Measurements from ENCODE around the gene PSME3IP1.

Gene PSME3IP1

DNA sequence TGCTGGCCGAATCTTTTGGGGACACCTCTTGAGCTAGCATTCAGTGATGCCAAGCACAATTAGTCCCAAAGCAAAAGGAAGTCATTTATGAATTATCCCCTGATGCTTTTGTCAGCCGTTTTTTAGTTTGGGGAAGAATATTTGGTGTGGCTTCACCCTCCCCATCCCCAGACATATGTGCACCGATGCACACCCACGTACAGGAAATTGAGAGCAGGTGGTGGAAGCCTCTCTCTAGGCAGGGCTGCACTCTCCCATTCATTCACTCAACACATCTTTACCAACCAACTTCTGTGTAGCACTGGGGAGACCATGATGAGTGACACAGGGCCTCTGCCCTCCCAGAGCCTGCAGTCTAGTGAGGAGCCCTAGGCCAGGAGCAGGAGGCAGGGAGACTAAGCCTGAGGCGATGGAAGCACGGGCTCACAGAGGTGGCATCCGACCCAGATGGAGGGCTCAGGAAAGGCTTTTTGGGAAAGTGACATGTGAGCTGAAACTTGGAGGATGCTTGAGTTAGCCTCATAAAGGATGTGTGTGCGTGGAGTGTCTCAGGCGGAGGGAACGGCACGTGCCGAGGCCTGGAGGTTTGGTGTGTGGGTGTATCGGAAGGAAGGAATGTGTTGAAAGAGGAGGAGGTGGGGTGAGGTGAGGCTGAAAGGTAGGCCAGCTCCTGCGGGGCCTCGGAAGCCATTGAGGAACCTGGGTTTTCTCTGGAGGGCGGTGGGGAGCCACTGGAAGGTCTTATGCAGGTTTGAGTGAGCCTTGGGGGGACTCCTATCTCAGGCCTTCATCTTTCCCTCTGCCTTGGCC lies 43.8 kb downstream of the PSME3IP1 start:
- H3K36me3 ChIP-seq (ENCODE audit: control insufficient read depth, insufficient read depth, low read length), result no peaks in the 10 kb centered on the region
- no peak overlapping the region for H3K27ac ChIP-seq (ENCODE audit: low read depth, low read length)
- H3K27me3 ChIP-seq (ENCODE audit: control insufficient read depth, insufficient read depth, low read length), result no peaks in the 10 kb centered on the region
- no peak overlapping the region for H3K9ac ChIP-seq (ENCODE audit: low read depth, low read length)
- H3K4me3 ChIP-seq (ENCODE audit: low read depth, low read length), result no peak overlapping the region
- no peaks in the 10 kb centered on the region for H3K9me3 ChIP-seq (ENCODE audit: control insufficient read depth, insufficient read depth, low read length)
- H3K4me1 ChIP-seq (ENCODE audit: control insufficient read depth, insufficient read depth, low read length), result peaks cover 6% of the 10 kb centered on the region; the same call in 1 of the 2 replicates

DNA sequence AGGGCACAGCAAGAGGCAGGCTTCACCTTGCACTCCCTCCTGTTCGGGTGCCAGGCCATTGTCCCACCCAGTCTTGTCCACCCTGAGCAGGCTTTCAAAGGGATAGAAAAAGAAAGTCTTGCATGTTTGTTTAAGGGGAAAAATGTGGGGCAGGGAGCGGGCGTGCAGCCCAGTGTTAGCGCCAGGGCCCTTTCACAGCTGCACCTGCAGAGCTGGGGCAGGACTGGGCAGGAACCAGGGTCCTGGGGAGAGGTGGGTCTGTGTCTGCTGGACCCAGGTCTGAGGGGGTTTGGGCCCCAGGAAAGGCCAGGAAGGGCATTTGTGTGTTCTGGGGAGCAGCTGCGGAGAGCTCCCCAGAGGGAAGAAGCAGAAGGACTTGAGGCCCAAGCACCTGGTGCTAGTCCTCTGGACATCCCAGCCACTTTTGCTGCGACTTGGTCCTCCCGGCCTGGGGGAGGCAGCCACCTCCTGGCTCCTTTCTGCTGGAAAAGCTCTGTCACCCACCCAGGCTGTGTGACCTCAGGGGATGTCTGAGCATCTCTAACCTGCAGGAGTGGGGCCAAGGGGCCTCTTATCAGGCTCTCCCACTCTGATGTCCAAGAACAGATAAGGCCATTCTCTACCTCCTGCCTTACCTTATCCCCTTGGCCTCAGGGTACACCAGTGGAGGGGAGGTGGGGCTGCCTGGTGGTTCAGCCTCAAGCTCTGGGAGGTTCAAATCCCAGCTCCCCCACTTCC lies 44.7 kb downstream of the PSME3IP1 start:
- Histone ChIP-seq H3K4me1 (ENCODE audit: control insufficient read depth, insufficient read depth, low read length) (no peaks in the 10 kb centered on the region), H3K4me3 (ENCODE audit: low read depth, low read length) (no peak overlapping the region), H3K9me3 (ENCODE audit: control insufficient read depth, insufficient read depth, low read length) (no peaks in the 10 kb centered on the region), H3K36me3 (ENCODE audit: control insufficient read depth, insufficient read depth, low read length) (no peaks in the 10 kb centered on the region), H3K27ac (ENCODE audit: low read depth, low read length) (no peak overlapping the region), H3K9ac (ENCODE audit: low read depth, low read length) (no peak overlapping the region), H3K27me3 (ENCODE audit: control insufficient read depth, insufficient read depth, low read length) (no peaks in the 10 kb centered on the region)

DNA sequence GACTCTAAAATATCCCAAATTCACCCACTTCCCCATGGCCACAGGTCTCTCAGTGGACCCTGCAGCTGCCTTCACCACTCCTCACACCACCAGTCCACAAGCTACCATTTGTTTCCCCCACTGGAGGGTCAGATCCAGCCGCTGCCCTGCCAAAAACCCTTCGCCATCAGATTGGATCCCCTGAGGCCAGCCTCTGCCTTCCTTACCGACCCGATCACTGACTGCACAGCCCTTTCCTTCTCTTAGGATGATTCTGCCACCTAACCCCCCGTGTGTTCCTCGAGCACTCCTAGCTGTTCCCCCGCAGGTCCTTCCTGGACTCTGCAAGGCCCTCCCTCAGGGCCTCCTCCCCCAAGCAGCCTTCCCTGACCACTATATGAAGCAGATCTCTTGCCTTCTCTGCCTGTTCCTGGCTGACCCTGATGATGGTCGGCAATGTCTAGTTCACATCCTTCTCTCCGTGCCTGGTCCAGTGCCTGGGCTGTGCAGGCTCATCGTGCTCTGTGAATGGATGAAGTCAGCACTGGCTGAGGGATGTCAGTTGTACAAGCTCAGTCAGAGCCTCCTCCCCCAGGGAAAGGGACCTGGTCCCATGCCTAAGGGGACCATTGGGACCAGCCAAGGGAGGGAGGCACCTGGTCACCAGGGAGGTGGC lies 47.4 kb downstream of the PSME3IP1 start:
- H3K9ac ChIP-seq (ENCODE audit: low read depth, low read length), result no peak overlapping the region
- H3K27ac ChIP-seq (ENCODE audit: low read depth, low read length), result no peak overlapping the region
- H3K36me3 ChIP-seq (ENCODE audit: control insufficient read depth, insufficient read depth, low read length), result no peaks in the 10 kb centered on the region
- no peaks in the 10 kb centered on the region for H3K27me3 ChIP-seq (ENCODE audit: control insufficient read depth, insufficient read depth, low read length)
- no peaks in the 10 kb centered on the region for H3K9me3 ChIP-seq (ENCODE audit: control insufficient read depth, insufficient read depth, low read length)
- peaks cover 4% of the 10 kb centered on the region; the same call in 1 of the 2 replicates for H3K4me1 ChIP-seq (ENCODE audit: control insufficient read depth, insufficient read depth, low read length)
- no peak overlapping the region for H3K4me3 ChIP-seq (ENCODE audit: low read depth, low read length)

DNA sequence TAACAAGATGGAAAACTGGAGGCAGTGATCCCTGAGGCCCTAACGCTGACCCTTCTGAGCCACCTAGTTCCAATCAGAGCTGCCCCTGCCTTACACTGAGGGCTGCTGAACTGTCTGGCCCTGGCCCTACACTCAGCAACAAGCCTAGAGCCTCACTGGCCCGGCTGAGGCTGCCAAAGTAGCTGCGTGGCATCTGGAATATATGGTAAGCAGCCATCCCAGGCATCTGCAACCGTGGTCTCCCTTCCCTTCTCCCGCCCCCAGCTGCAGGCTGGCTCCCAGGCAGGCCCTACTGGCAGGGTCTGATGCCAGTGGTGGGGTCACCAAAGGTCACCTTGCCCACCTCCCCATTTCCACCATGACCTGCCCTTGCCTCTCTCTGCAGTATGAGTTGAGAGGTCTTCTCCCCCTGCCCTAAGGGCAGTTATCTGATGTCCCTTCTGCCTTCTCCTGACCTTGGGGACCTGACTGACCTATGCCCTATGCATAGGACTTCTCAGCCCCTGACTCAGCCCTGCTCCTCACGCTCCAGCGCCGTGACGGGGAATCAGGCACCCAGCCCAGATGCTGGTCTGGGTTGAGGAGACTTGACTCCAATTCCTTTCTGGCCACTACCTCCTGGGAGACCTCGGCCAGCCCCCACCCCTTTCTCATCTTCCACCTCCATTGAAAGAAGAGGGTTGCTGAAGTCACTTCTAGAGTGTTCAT lies 48.1 kb downstream of the PSME3IP1 start:
- Histone ChIP-seq H3K27me3 (ENCODE audit: control insufficient read depth, insufficient read depth, low read length) (no peaks in the 10 kb centered on the region), H3K4me3 (ENCODE audit: low read depth, low read length) (no peak overlapping the region), H3K27ac (ENCODE audit: low read depth, low read length) (no peak overlapping the region), H3K36me3 (ENCODE audit: control insufficient read depth, insufficient read depth, low read length) (no peaks in the 10 kb centered on the region), H3K9me3 (ENCODE audit: control insufficient read depth, insufficient read depth, low read length) (no peaks in the 10 kb centered on the region), H3K4me1 (ENCODE audit: control insufficient read depth, insufficient read depth, low read length) (peaks cover 4% of the 10 kb centered on the region; the same call in 1 of the 2 replicates), H3K9ac (ENCODE audit: low read depth, low read length) (no peak overlapping the region)

DNA sequence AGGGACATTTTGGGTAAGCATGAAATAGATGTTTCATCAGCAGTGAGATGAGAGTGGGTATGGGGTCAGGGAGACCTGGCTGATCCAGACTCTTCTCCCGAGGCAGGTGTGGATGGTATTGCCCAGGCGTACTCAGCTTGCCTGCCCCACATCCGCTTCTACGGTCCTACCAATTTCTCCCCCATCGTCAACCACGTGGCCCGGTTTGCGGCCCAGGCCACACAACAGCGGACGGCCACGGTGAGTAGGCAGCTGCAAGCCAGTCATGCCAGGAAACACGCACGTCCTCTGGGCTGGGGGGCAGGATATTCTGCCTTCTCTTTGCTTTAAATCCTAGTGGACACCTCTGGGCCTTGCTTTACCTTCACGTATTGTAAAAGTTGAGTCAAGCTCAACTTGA lies 48.8 kb downstream of the PSME3IP1 start:
- Histone ChIP-seq H3K9ac (ENCODE audit: low read depth, low read length) (no peak overlapping the region), H3K4me3 (ENCODE audit: low read depth, low read length) (no peak overlapping the region), H3K36me3 (ENCODE audit: control insufficient read depth, insufficient read depth, low read length) (no peaks in the 10 kb centered on the region), H3K4me1 (ENCODE audit: control insufficient read depth, insufficient read depth, low read length) (peaks cover 4% of the 10 kb centered on the region; the same call in 1 of the 2 replicates), H3K27me3 (ENCODE audit: control insufficient read depth, insufficient read depth, low read length) (no peaks in the 10 kb centered on the region), H3K9me3 (ENCODE audit: control insufficient read depth, insufficient read depth, low read length) (no peaks in the 10 kb centered on the region), H3K27ac (ENCODE audit: low read depth, low read length) (no peak overlapping the region)

GRCh38 chr16:57134982-57135381 lies 50.9 kb downstream of the PSME3IP1 start:
- Histone ChIP-seq H3K9me3 (ENCODE audit: control insufficient read depth, insufficient read depth, low read length) (no peaks in the 10 kb centered on the region), H3K4me3 (ENCODE audit: low read depth, low read length) (no peak overlapping the region), H3K4me1 (ENCODE audit: control insufficient read depth, insufficient read depth, low read length) (peaks cover 4% of the 10 kb centered on the region; the same call in 1 of the 2 replicates), H3K36me3 (ENCODE audit: control insufficient read depth, insufficient read depth, low read length) (no peaks in the 10 kb centered on the region), H3K27ac (ENCODE audit: low read depth, low read length) (no peak overlapping the region), H3K27me3 (ENCODE audit: control insufficient read depth, insufficient read depth, low read length) (no peaks in the 10 kb centered on the region), H3K9ac (ENCODE audit: low read depth, low read length) (no peak overlapping the region; the same call in 1 of the 2 replicates)

GRCh38 chr16:57133886-57134285 lies 52.0 kb downstream of the PSME3IP1 start:
- no peak overlapping the region for H3K4me3 ChIP-seq (ENCODE audit: low read depth, low read length)
- no peak overlapping the region for H3K9ac ChIP-seq (ENCODE audit: low read depth, low read length)
- H3K4me1 ChIP-seq (ENCODE audit: control insufficient read depth, insufficient read depth, low read length), result peaks cover 4% of the 10 kb centered on the region; the same call in 1 of the 2 replicates
- no peak overlapping the region for H3K27ac ChIP-seq (ENCODE audit: low read depth, low read length)
- no peaks in the 10 kb centered on the region for H3K9me3 ChIP-seq (ENCODE audit: control insufficient read depth, insufficient read depth, low read length)
- no peaks in the 10 kb centered on the region for H3K36me3 ChIP-seq (ENCODE audit: control insufficient read depth, insufficient read depth, low read length)
- H3K27me3 ChIP-seq (ENCODE audit: control insufficient read depth, insufficient read depth, low read length), result no peaks in the 10 kb centered on the region

DNA sequence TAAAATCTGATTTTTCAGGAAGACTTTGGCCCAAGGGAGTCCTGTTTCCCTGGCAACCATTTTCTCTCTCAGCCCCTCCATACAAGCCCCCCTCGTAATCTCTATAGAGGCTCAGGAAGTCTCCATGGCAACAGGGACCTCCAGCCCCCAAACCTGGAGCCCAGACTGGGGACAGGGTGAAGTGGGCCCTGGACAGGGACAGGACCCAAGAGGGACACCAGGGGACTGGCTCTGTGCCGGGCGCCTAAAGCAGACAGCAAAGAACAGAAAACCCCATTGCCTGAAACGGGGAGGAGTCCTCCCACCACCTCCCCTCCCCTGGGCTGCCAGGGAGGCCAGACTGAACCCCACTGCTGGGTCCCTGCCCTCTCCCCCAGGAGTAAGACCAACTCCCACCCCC lies 52.8 kb downstream of the PSME3IP1 start:
- Histone ChIP-seq H3K36me3 (ENCODE audit: control insufficient read depth, insufficient read depth, low read length) (no peaks in the 10 kb centered on the region), H3K4me1 (ENCODE audit: control insufficient read depth, insufficient read depth, low read length) (peaks cover 4% of the 10 kb centered on the region; the same call in 1 of the 2 replicates), H3K9me3 (ENCODE audit: control insufficient read depth, insufficient read depth, low read length) (no peaks in the 10 kb centered on the region), H3K9ac (ENCODE audit: low read depth, low read length) (no peak overlapping the region), H3K27me3 (ENCODE audit: control insufficient read depth, insufficient read depth, low read length) (no peaks in the 10 kb centered on the region), H3K27ac (ENCODE audit: low read depth, low read length) (no peak overlapping the region), H3K4me3 (ENCODE audit: low read depth, low read length) (no peak overlapping the region)

DNA sequence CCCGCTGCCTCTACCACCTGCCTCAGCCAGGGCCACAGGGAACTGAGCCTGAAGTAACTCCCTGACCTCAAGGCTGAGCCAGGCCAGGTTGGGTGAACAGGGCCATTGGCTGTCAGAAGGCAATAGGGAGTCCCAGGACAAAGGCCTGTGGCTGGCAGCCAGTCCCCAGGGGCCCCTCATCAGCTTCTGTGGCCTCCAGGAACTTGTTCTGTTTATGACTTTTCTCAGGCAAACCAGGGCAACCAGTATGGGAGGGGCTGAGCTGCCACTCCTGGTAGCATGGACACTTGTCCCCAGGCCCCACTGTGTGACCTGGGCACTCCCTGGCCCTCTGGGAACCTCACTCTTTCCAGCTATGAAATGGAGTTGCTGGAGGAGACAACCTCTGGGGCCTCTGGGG lies 53.4 kb downstream of the PSME3IP1 start:
- H3K36me3 ChIP-seq (ENCODE audit: control insufficient read depth, insufficient read depth, low read length), result no peaks in the 10 kb centered on the region
- H3K4me1 ChIP-seq (ENCODE audit: control insufficient read depth, insufficient read depth, low read length), result peaks cover 4% of the 10 kb centered on the region; the same call in 1 of the 2 replicates
- no peak overlapping the region for H3K27ac ChIP-seq (ENCODE audit: low read depth, low read length)
- H3K9ac ChIP-seq (ENCODE audit: low read depth, low read length), result no peak overlapping the region
- no peaks in the 10 kb centered on the region for H3K27me3 ChIP-seq (ENCODE audit: control insufficient read depth, insufficient read depth, low read length)
- no peak overlapping the region for H3K4me3 ChIP-seq (ENCODE audit: low read depth, low read length)
- no peaks in the 10 kb centered on the region for H3K9me3 ChIP-seq (ENCODE audit: control insufficient read depth, insufficient read depth, low read length)

GRCh38 chr16:57131351-57131970 lies 54.4 kb downstream of the PSME3IP1 start:
- Histone ChIP-seq H3K9me3 (ENCODE audit: control insufficient read depth, insufficient read depth, low read length) (no peaks in the 10 kb centered on the region), H3K27me3 (ENCODE audit: control insufficient read depth, insufficient read depth, low read length) (no peaks in the 10 kb centered on the region), H3K4me1 (ENCODE audit: control insufficient read depth, insufficient read depth, low read length) (peaks cover 4% of the 10 kb centered on the region; the same call in 1 of the 2 replicates), H3K4me3 (ENCODE audit: low read depth, low read length) (no peak overlapping the region), H3K27ac (ENCODE audit: low read depth, low read length) (no peak overlapping the region), H3K36me3 (ENCODE audit: control insufficient read depth, insufficient read depth, low read length) (no peaks in the 10 kb centered on the region), H3K9ac (ENCODE audit: low read depth, low read length) (no peak overlapping the region)

All from HUES48 (cell line).